K562 (cell line): Measurements from ENCODE around the gene RPUSD2. TPM values are rescaled to one million over a fixed set of nuclear protein-coding genes. Genes with fewer than 3 reads are reported as not detected.

Experiments used
- ASH1L ChIP-seq: fragments of 450-650 bp; IDR thresholded peaks from 2 replicates; pipeline ENCODE4 v1.6.1; 2018; ENCODE audit warnings: borderline replicate concordance, mild to moderate bottlenecking, low read depth; ENCODE audit not compliant: partially characterized antibody
- ETV1 ChIP-seq: fragments of 450-650 bp; conservative IDR thresholded peaks from 2 replicates; pipeline ENCODE4 v1.6.1; 2016; ENCODE audit warnings: missing genetic modification characterization, control low read depth, low read depth, missing compliant biosample characterization
- FOXP1 ChIP-seq: sonication (generic); formaldehyde crosslinking; IDR thresholded peaks from 2 replicates; pipeline ENCODE4 v1.8.0; 2022; ENCODE audit warnings: mild to moderate bottlenecking, missing genetic modification reagents
- ILK ChIP-seq: fragments of 450-650 bp; IDR thresholded peaks from 2 replicates; pipeline ENCODE4 v1.6.1; 2016; ENCODE audit warnings: missing genetic modification characterization, low read depth, mild to moderate bottlenecking, missing compliant biosample characterization, moderate library complexity, borderline replicate concordance
- NCOR1 ChIP-seq: fragments of 450-650 bp; IDR thresholded peaks from 2 replicates; pipeline ENCODE4 v1.6.1; 2016; ENCODE audit warnings: mild to moderate bottlenecking, moderate library complexity
- NFIX ChIP-seq: fragments of 250-450 bp; sonication (Bioruptor Pico); IDR thresholded peaks from 2 replicates; pipeline ENCODE4 v1.4.0; 2020; ENCODE audit warnings: low read depth, mild to moderate bottlenecking, moderate library complexity
- PHTF2 ChIP-seq: fragments of 250-450 bp; sonication (Bioruptor Pico); IDR thresholded peaks from 2 replicates; pipeline ENCODE4 v1.5.0; 2021; ENCODE audit warnings: mild to moderate bottlenecking
- POU5F1 ChIP-seq: fragments of 150-350 bp; IDR thresholded peaks from 2 replicates; pipeline ENCODE4 v1.6.1; 2014; ENCODE audit warnings: borderline replicate concordance, low read length, low read depth, mild to moderate bottlenecking; ENCODE audit not compliant: partially characterized antibody
- RUNX1 ChIP-seq: sonication (generic); IDR thresholded peaks from 2 replicates; pipeline ENCODE4 v1.6.1; 2016; ENCODE audit warnings: antibody characterized with exemption, low read depth
- SRSF9 ChIP-seq: fragments of 200-400 bp; formaldehyde crosslinking; IDR thresholded peaks from 2 replicates; pipeline ENCODE4 v1.6.1; 2017; ENCODE audit warnings: low read depth, low read length, borderline replicate concordance
- TAL1 ChIP-seq: fragments of 450-650 bp; IDR thresholded peaks from 2 replicates; pipeline ENCODE4 v1.6.1; 2016; ENCODE audit warnings: mild to moderate bottlenecking
- TSC22D4 ChIP-seq: fragments of 450-650 bp; IDR thresholded peaks from 2 replicates; pipeline ENCODE4 v1.6.1; 2016; ENCODE audit warnings: missing genetic modification characterization, missing biosample characterization, control low read depth
- ZNF707 ChIP-seq: fragments of 250-450 bp; sonication (Bioruptor Pico); conservative IDR thresholded peaks from 2 replicates; pipeline ENCODE4 v1.8.0; 2022; ENCODE audit warnings: inconsistent platforms, mild to moderate bottlenecking, moderate library complexity
- ZNF77 ChIP-seq: fragments of 250-450 bp; sonication (Bioruptor Pico); IDR thresholded peaks from 2 replicates; pipeline ENCODE4 v1.5.0; 2020
- ZZZ3 ChIP-seq: fragments of 450-650 bp; IDR thresholded peaks from 2 replicates; pipeline ENCODE4 v1.6.1; 2016; ENCODE audit warnings: antibody characterized with exemption, mild to moderate bottlenecking, moderate library complexity
- polyA plus RNA-seq, 8 experiments: library from polyadenylated mRNA; depleted of rRNA in 4 of 8; stranded (reverse) in 5 of 8; unstranded in 3 of 8; fragments of >200 nt; fragmentation: Nextera tagmentation in 2 of 8; fragmentation: Illumina TruSeq in 1 of 8; extraction: Ambion mirVana in 2 of 8; extraction: Trizol in 1 of 8; gene quantifications; 2 replicates each; pipeline versions ENCODE4 v1.2.1 to v1.2.3, GENCODE V29; 2011 to 2014; ENCODE audit warnings: inconsistent platforms in 1 of 8, missing spikeins in 1 of 8
- total RNA-seq, 7 experiments: library from RNA; depleted of rRNA in 6 of 7; stranded (reverse); fragments of >200 nt in 6 of 7; fragmentation: Illumina TruSeq in 2 of 7; extraction: Trizol in 2 of 7; gene quantifications; 2 replicates each; pipeline versions ENCODE4 v1.2.1 to v1.2.3, GENCODE V29; 2011 to 2021; ENCODE audit warnings: low replicate concordance in 1 of 7
- TF ChIP-seq, protein P1 (sequence below): IDR thresholded peaks from 2 replicates; pipeline ENCODE4 v1.6.1; 2012; ENCODE audit warnings: low read depth, low read length, improper control_type of control experiment, borderline replicate concordance
- TF ChIP-seq, protein P2 (sequence below): fragments of 250-450 bp; sonication (Bioruptor Pico); IDR thresholded peaks from 2 replicates; pipeline ENCODE4 v1.8.0; 2021; ENCODE audit warnings: mild to moderate bottlenecking, moderate library complexity
- TF ChIP-seq, protein P3 (sequence below): fragments of 450-650 bp; formaldehyde crosslinking; IDR thresholded peaks from 2 replicates; pipeline ENCODE4 v1.4.0; 2020; ENCODE audit warnings: mild to moderate bottlenecking, moderate library complexity
- TF ChIP-seq, protein P4 (sequence below), 2 experiments: fragments of 450-650 bp in 1 of 2; sonication (generic) in 1 of 2; formaldehyde crosslinking in 1 of 2; IDR thresholded peaks in 1 of 2; conservative IDR thresholded peaks in 1 of 2; 2 replicates each; pipeline versions ENCODE4 v1.6.1 to v1.8.1; 2016 to 2023; ENCODE audit warnings: mild to moderate bottlenecking in 2 of 2, moderate library complexity in 2 of 2, inconsistent platforms in 1 of 2, missing genetic modification reagents in 1 of 2

The RPUSD2 gene
- total and polyA plus RNA-seq, 9 of the 15 experiments (the other 6 are each of a cell fraction or from before 2014, with no cell fraction given), result 3.7 to 30.2 (median 14.3) TPM

DNA sequence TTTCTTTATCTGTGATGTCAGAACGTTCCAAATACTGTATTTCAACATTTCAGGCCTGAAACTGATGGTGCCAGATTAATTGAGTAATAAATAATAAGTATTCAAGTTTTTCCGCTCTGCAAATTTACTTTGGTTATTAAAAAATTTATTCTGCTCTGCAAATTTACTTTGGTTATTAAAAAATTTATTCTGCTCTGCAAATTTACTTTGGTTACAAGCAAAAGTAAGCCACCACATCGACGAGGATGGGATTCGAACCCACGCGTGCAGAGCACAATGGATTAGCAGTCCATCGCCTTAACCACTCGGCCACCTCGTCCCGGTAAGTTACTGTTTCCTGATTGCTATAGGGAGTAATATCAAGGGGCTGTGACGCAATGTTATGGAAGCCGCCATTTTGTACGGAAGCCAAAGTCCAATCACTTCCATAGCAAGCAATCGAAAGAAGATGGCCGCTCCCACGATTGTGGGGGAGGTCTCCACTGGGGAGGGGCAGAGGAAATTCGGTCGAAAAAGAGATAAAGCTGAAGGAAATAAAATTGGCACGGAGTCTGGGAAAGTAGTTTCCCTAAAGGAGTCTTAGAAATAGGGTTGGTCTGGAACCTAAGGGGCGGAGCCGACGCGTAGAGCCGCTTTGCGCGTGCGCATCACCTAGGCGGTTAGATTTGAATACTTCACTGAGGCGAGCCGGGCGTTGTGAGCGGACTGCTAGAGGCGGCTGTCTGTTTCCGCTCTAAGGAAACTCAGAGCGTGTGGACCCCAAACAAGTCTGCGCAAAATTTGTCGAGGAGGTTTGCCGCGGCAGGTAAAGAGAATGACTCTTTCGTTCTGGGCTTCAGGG lies 24.7 kb downstream of the RPUSD2 start, which contains the start of gene KNL1 (continued):
- TF ChIP-seq, protein P1, sequence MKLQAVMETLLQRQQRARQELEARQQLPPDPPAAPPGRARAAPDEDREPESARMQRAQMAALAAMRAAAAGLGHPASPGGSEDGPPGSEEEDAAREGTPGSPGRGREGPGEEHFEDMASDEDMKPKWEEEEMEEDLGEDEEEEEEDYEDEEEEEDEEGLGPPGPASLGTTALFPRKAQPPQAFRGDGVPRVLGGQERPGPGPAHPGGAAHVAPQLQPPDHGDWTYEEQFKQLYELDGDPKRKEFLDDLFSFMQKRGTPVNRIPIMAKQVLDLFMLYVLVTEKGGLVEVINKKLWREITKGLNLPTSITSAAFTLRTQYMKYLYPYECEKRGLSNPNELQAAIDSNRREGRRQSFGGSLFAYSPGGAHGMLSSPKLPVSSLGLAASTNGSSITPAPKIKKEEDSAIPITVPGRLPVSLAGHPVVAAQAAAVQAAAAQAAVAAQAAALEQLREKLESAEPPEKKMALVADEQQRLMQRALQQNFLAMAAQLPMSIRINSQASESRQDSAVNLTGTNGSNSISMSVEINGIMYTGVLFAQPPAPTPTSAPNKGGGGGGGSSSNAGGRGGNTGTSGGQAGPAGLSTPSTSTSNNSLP, result peak; percentile 56; the same call in 1 of the 2 replicates
- TF ChIP-seq ASH1L (no peak), ETV1 (tag) (peak; percentile 61), TSC22D4 (tag) (no peak), ILK (tag) (no peak), FOXP1 (CRISPR knock-in tag) (no peak), POU5F1 (no peak), PHTF2 (CRISPR knock-in tag) (no peak), ZNF707 (CRISPR knock-in tag) (0 out of 2 replicates have a peak, but pooled peaks have one; percentile 6), RUNX1 (no peak), NFIX (no peak), ZNF77 (no peak), NCOR1 (peak; percentile 61), SRSF9 (no peak), ZZZ3 (no peak), TAL1 (no peak; the same call in 1 of the 2 replicates)
- TF ChIP-seq, protein P2, sequence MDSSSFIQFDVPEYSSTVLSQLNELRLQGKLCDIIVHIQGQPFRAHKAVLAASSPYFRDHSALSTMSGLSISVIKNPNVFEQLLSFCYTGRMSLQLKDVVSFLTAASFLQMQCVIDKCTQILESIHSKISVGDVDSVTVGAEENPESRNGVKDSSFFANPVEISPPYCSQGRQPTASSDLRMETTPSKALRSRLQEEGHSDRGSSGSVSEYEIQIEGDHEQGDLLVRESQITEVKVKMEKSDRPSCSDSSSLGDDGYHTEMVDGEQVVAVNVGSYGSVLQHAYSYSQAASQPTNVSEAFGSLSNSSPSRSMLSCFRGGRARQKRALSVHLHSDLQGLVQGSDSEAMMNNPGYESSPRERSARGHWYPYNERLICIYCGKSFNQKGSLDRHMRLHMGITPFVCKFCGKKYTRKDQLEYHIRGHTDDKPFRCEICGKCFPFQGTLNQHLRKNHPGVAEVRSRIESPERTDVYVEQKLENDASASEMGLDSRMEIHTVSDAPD (CRISPR knock-in tag), result no peak
- TF ChIP-seq, protein P3, sequence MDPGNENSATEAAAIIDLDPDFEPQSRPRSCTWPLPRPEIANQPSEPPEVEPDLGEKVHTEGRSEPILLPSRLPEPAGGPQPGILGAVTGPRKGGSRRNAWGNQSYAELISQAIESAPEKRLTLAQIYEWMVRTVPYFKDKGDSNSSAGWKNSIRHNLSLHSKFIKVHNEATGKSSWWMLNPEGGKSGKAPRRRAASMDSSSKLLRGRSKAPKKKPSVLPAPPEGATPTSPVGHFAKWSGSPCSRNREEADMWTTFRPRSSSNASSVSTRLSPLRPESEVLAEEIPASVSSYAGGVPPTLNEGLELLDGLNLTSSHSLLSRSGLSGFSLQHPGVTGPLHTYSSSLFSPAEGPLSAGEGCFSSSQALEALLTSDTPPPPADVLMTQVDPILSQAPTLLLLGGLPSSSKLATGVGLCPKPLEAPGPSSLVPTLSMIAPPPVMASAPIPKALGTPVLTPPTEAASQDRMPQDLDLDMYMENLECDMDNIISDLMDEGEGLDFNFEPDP (CRISPR knock-in tag), result no peak
- TF ChIP-seq, protein P4, sequence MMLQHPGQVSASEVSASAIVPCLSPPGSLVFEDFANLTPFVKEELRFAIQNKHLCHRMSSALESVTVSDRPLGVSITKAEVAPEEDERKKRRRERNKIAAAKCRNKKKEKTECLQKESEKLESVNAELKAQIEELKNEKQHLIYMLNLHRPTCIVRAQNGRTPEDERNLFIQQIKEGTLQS (IDR thresholded peaks at IDR 0.05), result peak; percentile 99
- TF ChIP-seq, protein P4 (CRISPR knock-in tag; conservative IDR thresholded peaks at IDR 0.05), result peak; percentile 98
